Mammary epithelial cell (primary cell): ENCODE results near the gene ACTR5.

Source experiments
- EZH2 ChIP-seq: IDR thresholded peaks from 2 replicates; pipeline ENCODE4 v1.6.1; 2012; ENCODE audit warnings: low read length, inconsistent platforms, borderline replicate concordance
- TF ChIP-seq, protein P1 (sequence below), 2 donors: IDR thresholded peaks in 1 of 2; conservative IDR thresholded peaks in 1 of 2; 2 replicates each; pipeline ENCODE4 v1.5.1; 2011 to 2012; ENCODE audit warnings: inconsistent platforms in 2 of 2, low read length in 2 of 2, mild to moderate bottlenecking in 2 of 2, control low read depth in 1 of 2, low read depth in 1 of 2; ENCODE audit not compliant: insufficient read depth in 1 of 2; ENCODE audit errors: extremely low read depth in 1 of 2

DNA sequence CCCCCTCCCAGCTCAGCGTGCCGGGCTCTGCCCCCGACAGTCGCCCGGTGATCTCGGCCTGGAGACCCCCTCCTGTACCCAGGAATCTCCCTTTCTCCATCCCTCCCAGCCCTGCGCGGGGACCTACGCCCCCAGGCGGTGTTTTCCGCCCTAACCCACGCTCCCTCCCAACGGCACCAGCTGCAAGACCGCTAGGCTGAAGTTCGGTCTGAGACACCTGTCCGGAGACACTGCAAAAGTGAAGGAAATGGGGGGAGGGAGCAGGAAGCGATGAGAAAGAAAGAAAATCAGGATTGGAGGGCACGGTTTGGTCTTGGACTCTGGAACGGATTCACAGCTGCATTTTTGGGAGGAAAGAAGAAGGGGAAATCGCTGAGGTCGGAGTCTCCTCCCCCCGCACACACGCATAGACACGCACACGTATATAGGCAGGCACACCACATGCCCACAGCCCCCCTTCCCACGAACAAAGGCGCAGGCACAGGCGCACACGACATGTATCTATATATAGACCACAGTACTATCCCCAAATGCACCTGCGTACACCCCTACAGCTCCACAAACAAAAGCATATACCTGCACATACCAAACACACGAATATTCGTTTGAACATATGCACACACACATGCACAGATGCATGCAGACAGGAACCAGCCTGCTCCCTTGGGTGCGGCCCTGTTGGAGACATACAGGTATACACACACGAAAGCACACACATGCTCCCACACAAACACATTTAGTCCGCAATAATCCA, 22.9 kb upstream of the ACTR5 start:
- TF ChIP-seq, protein P1, sequence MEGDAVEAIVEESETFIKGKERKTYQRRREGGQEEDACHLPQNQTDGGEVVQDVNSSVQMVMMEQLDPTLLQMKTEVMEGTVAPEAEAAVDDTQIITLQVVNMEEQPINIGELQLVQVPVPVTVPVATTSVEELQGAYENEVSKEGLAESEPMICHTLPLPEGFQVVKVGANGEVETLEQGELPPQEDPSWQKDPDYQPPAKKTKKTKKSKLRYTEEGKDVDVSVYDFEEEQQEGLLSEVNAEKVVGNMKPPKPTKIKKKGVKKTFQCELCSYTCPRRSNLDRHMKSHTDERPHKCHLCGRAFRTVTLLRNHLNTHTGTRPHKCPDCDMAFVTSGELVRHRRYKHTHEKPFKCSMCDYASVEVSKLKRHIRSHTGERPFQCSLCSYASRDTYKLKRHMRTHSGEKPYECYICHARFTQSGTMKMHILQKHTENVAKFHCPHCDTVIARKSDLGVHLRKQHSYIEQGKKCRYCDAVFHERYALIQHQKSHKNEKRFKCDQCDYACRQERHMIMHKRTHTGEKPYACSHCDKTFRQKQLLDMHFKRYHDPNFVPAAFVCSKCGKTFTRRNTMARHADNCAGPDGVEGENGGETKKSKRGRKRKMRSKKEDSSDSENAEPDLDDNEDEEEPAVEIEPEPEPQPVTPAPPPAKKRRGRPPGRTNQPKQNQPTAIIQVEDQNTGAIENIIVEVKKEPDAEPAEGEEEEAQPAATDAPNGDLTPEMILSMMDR (conservative IDR thresholded peaks at IDR 0.05 in 1 of 2, IDR thresholded peaks at IDR 0.05 in 1 of 2; ENCODE audit: extremely low read depth in 1 of 2, insufficient read depth in 1 of 2, low read depth in 1 of 2, low read length in 2 of 2) = no peak
- TF ChIP-seq EZH2 = peak; percentile 81
